SJCRH30 (cell line): ENCODE measurements around the gene CRTC3. TPM values are rescaled to one million over a fixed set of nuclear protein-coding genes. Genes with fewer than 3 reads are reported as not detected.

ENCODE experiments used
- DNase-seq, 2 experiments: peaks; one replicate each; pipeline ENCODE4 v3.0.0-alpha.2; 2015 to 2020
- H3K27ac ChIP-seq: fragments of 250-450 bp; sonication (Bioruptor Pico); 2 replicates; pipeline ENCODE4 v1.5.1; 2020; ENCODE audit warnings: mild to moderate bottlenecking, moderate library complexity
- H3K27me3 ChIP-seq: fragments of 250-450 bp; sonication (Bioruptor Pico); 2 replicates; pipeline ENCODE4 v1.5.1; 2020; ENCODE audit warnings: mild to moderate bottlenecking, moderate library complexity
- H3K36me3 ChIP-seq: fragments of 250-450 bp; sonication (Bioruptor Pico); 2 replicates; pipeline ENCODE4 v1.5.1; 2020; ENCODE audit warnings: mild to moderate bottlenecking, moderate library complexity
- H3K4me1 ChIP-seq: fragments of 250-450 bp; sonication (Bioruptor Pico); 2 replicates; pipeline ENCODE4 v1.5.1; 2020; ENCODE audit warnings: mild to moderate bottlenecking, moderate library complexity
- H3K4me3 ChIP-seq: fragments of 250-450 bp; sonication (Bioruptor Pico); 2 replicates; pipeline ENCODE4 v1.5.1; 2020; ENCODE audit warnings: mild to moderate bottlenecking, moderate library complexity
- H3K9me3 ChIP-seq: fragments of 250-450 bp; sonication (Bioruptor Pico); replicated peaks from 2 replicates; pipeline ENCODE4 v1.5.1; 2020; ENCODE audit warnings: mild to moderate bottlenecking, moderate library complexity
- total RNA-seq: library from RNA; depleted of rRNA; stranded (reverse); fragments of >200 nt; shearing (Covaris generic); gene quantifications from 2 replicates; pipeline ENCODE4 v1.2.3, GENCODE V29; 2014; rRNA removed

The CRTC3 gene
- 13.4 and 15.5 TPM in 2 replicates for total RNA-seq

- DNase-seq, result peak; percentile 50 to 64
- peaks cover 5% of the 10 kb centered on the region; the same call in 1 of the 2 replicates for H3K4me1 ChIP-seq
- H3K9me3 ChIP-seq, result peaks cover 5% of the 10 kb centered on the region; the same call in 1 of the 2 replicates
- no peaks in the 10 kb centered on the region for H3K36me3 ChIP-seq
- peak within 1 kb of the TSS; percentile 43; the same call in 1 of the 2 replicates for H3K27ac ChIP-seq
- no peaks in the 10 kb centered on the region for H3K27me3 ChIP-seq
- peak within 1 kb of the TSS; percentile 93 for H3K4me3 ChIP-seq
These were observed at the start of gene CRTC3 for GRCh38 chr15:90529371-90530249. Gene CRTC3, plus strand, starts transcription at chr15:90529923. Its CDS starts 149 bp downstream, at chr15:90530072.

GRCh38 chr15:90481023-90481422, 48.7 kb upstream of the CRTC3 start:
- no peaks in the 10 kb centered on the region for H3K27me3 ChIP-seq
- DNase-seq, result no peak
- peaks cover 52% of the 10 kb centered on the region for H3K36me3 ChIP-seq
- H3K27ac ChIP-seq, result no peak overlapping the region
- H3K4me1 ChIP-seq, result no peaks in the 10 kb centered on the region
- no peaks in the 10 kb centered on the region for H3K9me3 ChIP-seq
- H3K4me3 ChIP-seq, result no peak overlapping the region

- Histone ChIP-seq H3K9me3 (no peaks in the 10 kb centered on the region), H3K4me1 (no peaks in the 10 kb centered on the region), H3K27ac (no peak overlapping the region), H3K27me3 (no peaks in the 10 kb centered on the region), H3K36me3 (peaks cover 49% of the 10 kb centered on the region), H3K4me3 (no peak overlapping the region)
- peak; percentile 35 to 69 for DNase-seq
These were observed 47.4 kb upstream of the CRTC3 start for GRCh38 chr15:90482124-90483011.

- Histone ChIP-seq H3K9me3 (no peaks in the 10 kb centered on the region), H3K4me1 (no peaks in the 10 kb centered on the region), H3K27ac (no peak overlapping the region), H3K4me3 (no peak overlapping the region), H3K27me3 (no peaks in the 10 kb centered on the region), H3K36me3 (peaks cover 48% of the 10 kb centered on the region)
- no peak for DNase-seq
These were observed 46.8 kb upstream of the CRTC3 start for GRCh38 chr15:90483012-90483307.

- H3K36me3 ChIP-seq, result peaks cover 41% of the 10 kb centered on the region
- H3K4me3 ChIP-seq, result no peak overlapping the region
- H3K27me3 ChIP-seq, result no peaks in the 10 kb centered on the region
- no peak for DNase-seq
- H3K4me1 ChIP-seq, result no peaks in the 10 kb centered on the region
- H3K9me3 ChIP-seq, result no peaks in the 10 kb centered on the region
- H3K27ac ChIP-seq, result no peak overlapping the region
These were observed 46.1 kb upstream of the CRTC3 start for GRCh38 chr15:90483637-90484036.

- H3K9me3 ChIP-seq, result no peaks in the 10 kb centered on the region
- H3K4me1 ChIP-seq, result no peaks in the 10 kb centered on the region
- H3K27ac ChIP-seq, result no peak overlapping the region
- no peak overlapping the region for H3K4me3 ChIP-seq
- DNase-seq, result no peak
- H3K27me3 ChIP-seq, result no peaks in the 10 kb centered on the region
- H3K36me3 ChIP-seq, result peaks cover 51% of the 10 kb centered on the region
These were observed 42.5 kb upstream of the CRTC3 start for GRCh38 chr15:90487186-90487585.

GRCh38 chr15:90489514-90489913, 40.2 kb upstream of the CRTC3 start:
- H3K4me1 ChIP-seq, result no peaks in the 10 kb centered on the region
- H3K36me3 ChIP-seq, result peaks cover 56% of the 10 kb centered on the region
- DNase-seq, result no peak

GRCh38 chr15:90489944-90490343, 39.8 kb upstream of the CRTC3 start:
- no peak for DNase-seq
- H3K9me3 ChIP-seq, result no peaks in the 10 kb centered on the region
- no peaks in the 10 kb centered on the region for H3K27me3 ChIP-seq
- no peak overlapping the region for H3K27ac ChIP-seq
- no peaks in the 10 kb centered on the region for H3K4me1 ChIP-seq
- H3K4me3 ChIP-seq, result no peak overlapping the region
- peaks cover 59% of the 10 kb centered on the region for H3K36me3 ChIP-seq

More at GRCh38 chr15:90489514-90489913, 40.2 kb upstream of the CRTC3 start:
- no peak overlapping the region for H3K4me3 ChIP-seq
- no peak overlapping the region for H3K27ac ChIP-seq
- no peaks in the 10 kb centered on the region for H3K9me3 ChIP-seq
- H3K27me3 ChIP-seq, result no peaks in the 10 kb centered on the region

- no peak overlapping the region for H3K4me3 ChIP-seq
- peaks cover 55% of the 10 kb centered on the region for H3K36me3 ChIP-seq
- H3K27ac ChIP-seq, result no peak overlapping the region
These were observed 36.1 kb upstream of the CRTC3 start for GRCh38 chr15:90493647-90494046.

GRCh38 chr15:90495067-90495466, 34.7 kb upstream of the CRTC3 start:
- H3K36me3 ChIP-seq, result peaks cover 49% of the 10 kb centered on the region

More at GRCh38 chr15:90493647-90494046, 36.1 kb upstream of the CRTC3 start:
- H3K4me1 ChIP-seq, result no peaks in the 10 kb centered on the region
- DNase-seq, result no peak
- H3K27me3 ChIP-seq, result no peaks in the 10 kb centered on the region
- no peaks in the 10 kb centered on the region for H3K9me3 ChIP-seq

GRCh38 chr15:90496791-90497190, 32.9 kb upstream of the CRTC3 start:
- no peaks in the 10 kb centered on the region for H3K27me3 ChIP-seq
- H3K4me3 ChIP-seq, result no peak overlapping the region
- no peaks in the 10 kb centered on the region for H3K9me3 ChIP-seq
- no peak overlapping the region for H3K27ac ChIP-seq
- H3K36me3 ChIP-seq, result peaks cover 61% of the 10 kb centered on the region
- DNase-seq, result no peak
- H3K4me1 ChIP-seq, result no peaks in the 10 kb centered on the region

More at GRCh38 chr15:90495067-90495466, 34.7 kb upstream of the CRTC3 start:
- H3K9me3 ChIP-seq, result no peaks in the 10 kb centered on the region
- no peak overlapping the region for H3K4me3 ChIP-seq
- no peak overlapping the region for H3K27ac ChIP-seq
- H3K27me3 ChIP-seq, result no peaks in the 10 kb centered on the region
- no peaks in the 10 kb centered on the region for H3K4me1 ChIP-seq
- no peak for DNase-seq

- Histone ChIP-seq H3K27ac (no peak overlapping the region), H3K36me3 (peaks cover 62% of the 10 kb centered on the region)
- no peak for DNase-seq
These were observed 32.3 kb upstream of the CRTC3 start for GRCh38 chr15:90497376-90497775.

GRCh38 chr15:90497912-90498311, 31.8 kb upstream of the CRTC3 start:
- peaks cover 57% of the 10 kb centered on the region for H3K36me3 ChIP-seq

More at GRCh38 chr15:90497376-90497775, 32.3 kb upstream of the CRTC3 start:
- Histone ChIP-seq H3K4me1 (no peaks in the 10 kb centered on the region), H3K9me3 (no peaks in the 10 kb centered on the region), H3K27me3 (no peaks in the 10 kb centered on the region), H3K4me3 (no peak overlapping the region)

GRCh38 chr15:90500171-90500570, 29.6 kb upstream of the CRTC3 start:
- H3K27ac ChIP-seq, result no peak overlapping the region
- DNase-seq, result no peak
- no peak overlapping the region for H3K4me3 ChIP-seq
- H3K4me1 ChIP-seq, result no peaks in the 10 kb centered on the region
- no peaks in the 10 kb centered on the region for H3K9me3 ChIP-seq
- no peaks in the 10 kb centered on the region for H3K27me3 ChIP-seq
- peaks cover 37% of the 10 kb centered on the region for H3K36me3 ChIP-seq

More at GRCh38 chr15:90497912-90498311, 31.8 kb upstream of the CRTC3 start:
- Histone ChIP-seq H3K4me3 (no peak overlapping the region), H3K9me3 (no peaks in the 10 kb centered on the region), H3K4me1 (no peaks in the 10 kb centered on the region), H3K27me3 (no peaks in the 10 kb centered on the region), H3K27ac (no peak overlapping the region)
- DNase-seq, result no peak

- H3K27ac ChIP-seq, result no peak overlapping the region
- H3K36me3 ChIP-seq, result peaks cover 32% of the 10 kb centered on the region
- DNase-seq, result no peak
- no peak overlapping the region for H3K4me3 ChIP-seq
- no peaks in the 10 kb centered on the region for H3K9me3 ChIP-seq
- H3K27me3 ChIP-seq, result no peaks in the 10 kb centered on the region
- no peaks in the 10 kb centered on the region for H3K4me1 ChIP-seq
These were observed 27.8 kb upstream of the CRTC3 start for GRCh38 chr15:90501898-90502297.
